Stimulated activated effector memory CD8-positive, alpha-beta T cell treated with anti-CD3 and anti-CD28 coated beads, Interleukin-12 subunit alpha, Interleukin-12 subunit beta, amount 100 ng/mL, for 72 hours (primary cell): ENCODE results near the gene RPA1.
"Not testable (repeated sequence)": the region's sequence is repeated elsewhere in the genome, so short reads cannot be mapped to it uniquely, and the experiment has no call there.

Source experiments
- ATAC-seq: fragments of 150-1000 bp; cut with Tn5 transposase; 2 replicates; pipeline ENCODE4 v1.10.0; 2021
- DNase-seq, 2 donors: peaks; one replicate each; pipeline ENCODE4 v3.0.0; 2021 to 2022; ENCODE audit warnings: low spot score in 2 of 2
- H3K27ac Mint-ChIP-seq: one replicate; pipeline ENCODE4 v1.8.0; 2022; ENCODE audit warnings: mild to moderate bottlenecking, mixed read lengths
- H3K36me3 Mint-ChIP-seq: one replicate; pipeline ENCODE4 v1.8.0; 2022; ENCODE audit warnings: mild to moderate bottlenecking, mixed read lengths
- H3K4me1 Mint-ChIP-seq: one replicate; pipeline ENCODE4 v1.8.0; 2022; ENCODE audit warnings: mixed read lengths
- H3K4me3 Mint-ChIP-seq: one replicate; pipeline ENCODE4 v1.8.0; 2022; ENCODE audit warnings: mild to moderate bottlenecking, mixed read lengths
- H3K9me3 Mint-ChIP-seq: one replicate; pipeline ENCODE4 v1.8.0; 2022; ENCODE audit warnings: mixed read lengths

RPA1 gene

DNA sequence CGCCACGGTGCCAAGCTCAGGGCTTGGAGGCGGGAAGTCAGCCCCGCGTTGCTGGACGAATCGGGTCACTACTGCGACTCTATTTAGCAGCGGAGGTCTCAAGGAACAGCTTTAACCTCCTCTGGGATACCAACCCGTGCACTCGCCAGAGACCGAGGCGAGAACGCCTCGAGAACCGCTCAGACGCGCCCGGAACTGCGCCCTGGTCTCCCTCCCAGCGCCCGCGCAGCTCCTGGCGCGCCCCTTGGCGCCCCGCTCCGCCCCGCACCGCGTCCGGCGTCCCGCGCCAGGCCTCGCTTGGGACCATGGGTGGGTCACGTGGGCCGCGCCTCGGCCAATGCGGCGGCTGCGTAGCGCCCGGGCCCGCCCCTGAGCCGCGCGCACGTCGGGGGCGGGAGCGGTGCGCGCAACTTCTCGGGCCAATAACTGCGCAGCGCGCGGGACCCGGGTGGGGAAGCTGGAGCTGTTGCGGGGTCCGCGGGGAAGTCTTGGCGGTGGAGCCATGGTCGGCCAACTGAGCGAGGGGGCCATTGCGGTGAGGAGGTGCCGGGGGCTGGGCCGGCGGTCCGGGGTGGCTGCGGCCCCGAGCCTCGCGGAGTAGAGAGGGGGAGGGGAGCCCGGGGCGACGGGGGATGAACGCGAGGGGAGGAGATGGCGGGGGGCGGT lies at the start of gene RPA1, which contains the start of gene SMYD4:
Gene RPA1, plus strand, starts transcription at position 414 of the 666 bp plus-strand sequence. Its CDS starts 89 bp downstream, at position 503.
Gene SMYD4, minus strand, starts transcription at position 311 of the 666 bp plus-strand sequence. CDS start 1,908 bp downstream, outside the sequence.
- ATAC-seq: peak; percentile 99
- Mint-ChIP-seq H3K4me3 (peak within 1 kb of the TSS; percentile 83), H3K36me3 (peaks cover 65% of the 10 kb centered on the region), H3K27ac (peak within 1 kb of the TSS; percentile 60), H3K9me3 (no peaks in the 10 kb centered on the region), H3K4me1 (peaks cover 49% of the 10 kb centered on the region)
- DNase-seq: peak; percentile 85 to 94

DNA sequence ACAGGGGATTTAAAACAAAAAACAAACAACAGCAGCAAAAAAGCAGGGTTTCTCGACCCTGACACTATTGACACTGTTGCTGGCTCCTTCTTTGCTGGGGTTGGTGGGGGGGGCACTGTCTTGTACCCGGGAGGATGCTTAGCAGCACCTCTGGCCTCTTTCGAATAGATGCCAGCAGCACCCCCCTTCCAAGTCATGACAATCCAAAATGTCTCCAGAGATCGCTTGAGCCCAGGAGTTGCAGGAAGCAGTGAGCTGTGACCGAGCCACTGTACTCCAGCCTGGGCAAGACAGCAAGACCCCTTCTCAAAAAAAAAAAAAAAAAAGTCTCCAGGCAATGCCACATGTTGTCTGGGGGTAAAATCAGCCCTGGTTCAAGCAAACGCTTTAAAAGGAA lies 47.6 kb upstream of the RPA1 start:
- H3K36me3 Mint-ChIP-seq: peaks cover 75% of the 10 kb centered on the region
- H3K9me3 Mint-ChIP-seq: no peaks in the 10 kb centered on the region
- DNase-seq: no peak
- no peak overlapping the region for H3K4me3 Mint-ChIP-seq
- no peaks in the 10 kb centered on the region for H3K4me1 Mint-ChIP-seq
- ATAC-seq: no peak
- H3K27ac Mint-ChIP-seq: peak overlapping the region; percentile 34

DNA sequence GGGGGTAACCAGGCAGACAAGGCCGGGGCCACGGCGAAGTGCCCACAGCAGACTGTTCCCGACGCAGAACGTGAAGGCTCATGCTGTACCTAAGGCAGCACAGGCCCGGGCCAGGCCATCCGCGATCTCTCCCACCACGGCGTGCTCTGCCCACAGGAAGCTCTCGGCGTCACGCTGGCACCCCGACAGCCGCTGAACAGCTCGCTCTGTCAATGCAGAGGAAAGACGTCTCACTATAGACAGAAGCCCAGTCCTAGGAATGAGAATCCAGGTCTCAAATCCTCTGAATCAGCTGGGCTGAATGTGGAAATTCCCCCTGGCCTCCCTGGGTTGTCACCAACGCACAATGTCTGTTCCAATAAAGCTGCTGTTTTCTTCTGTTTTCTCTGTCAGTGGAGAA lies 46.5 kb upstream of the RPA1 start:
- no peak overlapping the region for H3K4me3 Mint-ChIP-seq
- DNase-seq (no peak), ATAC-seq (no peak)
- H3K9me3 Mint-ChIP-seq: no peaks in the 10 kb centered on the region
- no peak overlapping the region for H3K27ac Mint-ChIP-seq
- no peaks in the 10 kb centered on the region for H3K4me1 Mint-ChIP-seq
- peaks cover 79% of the 10 kb centered on the region for H3K36me3 Mint-ChIP-seq

DNA sequence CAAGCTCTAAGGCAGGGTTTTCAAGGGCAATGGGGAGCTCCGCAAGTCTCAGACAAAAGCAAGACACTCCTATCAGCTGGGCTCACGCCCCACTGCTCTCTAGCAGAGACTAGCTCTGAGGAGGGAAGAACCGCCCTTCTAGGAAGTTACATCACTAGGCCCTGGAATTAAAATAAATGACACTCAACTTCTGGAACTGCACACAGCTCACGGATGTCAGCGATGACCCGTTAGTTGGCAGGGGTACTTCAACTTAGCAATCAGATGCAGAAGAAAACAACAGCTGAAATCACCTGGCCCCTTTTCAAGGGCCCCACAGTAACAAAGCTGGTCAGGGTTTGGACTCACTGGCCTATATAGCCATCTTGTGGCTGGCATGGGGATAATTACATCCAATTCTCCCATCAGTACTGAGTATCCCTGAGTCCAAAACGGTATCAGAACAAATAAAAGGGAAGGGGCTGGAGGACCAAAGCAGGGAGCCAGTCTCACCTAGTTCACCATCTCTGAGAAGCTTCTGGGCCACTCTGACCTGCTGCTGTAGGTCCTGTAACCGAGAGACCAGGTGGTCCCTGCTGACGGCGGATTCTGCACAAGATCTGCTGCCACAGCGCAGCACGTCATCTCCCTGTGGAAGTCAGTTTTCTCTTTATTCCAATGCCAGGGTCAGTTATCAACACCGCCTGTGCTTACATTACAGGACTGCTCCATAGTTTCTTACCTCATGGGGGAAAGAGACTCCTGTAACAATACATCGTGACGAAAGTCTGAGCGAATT lies 45.8 kb upstream of the RPA1 start:
- no peak for ATAC-seq
- Mint-ChIP-seq H3K4me3 (no peak overlapping the region), H3K27ac (no peak overlapping the region), H3K36me3 (peaks cover 78% of the 10 kb centered on the region), H3K4me1 (no peaks in the 10 kb centered on the region), H3K9me3 (no peaks in the 10 kb centered on the region)
- no peak for DNase-seq

DNA sequence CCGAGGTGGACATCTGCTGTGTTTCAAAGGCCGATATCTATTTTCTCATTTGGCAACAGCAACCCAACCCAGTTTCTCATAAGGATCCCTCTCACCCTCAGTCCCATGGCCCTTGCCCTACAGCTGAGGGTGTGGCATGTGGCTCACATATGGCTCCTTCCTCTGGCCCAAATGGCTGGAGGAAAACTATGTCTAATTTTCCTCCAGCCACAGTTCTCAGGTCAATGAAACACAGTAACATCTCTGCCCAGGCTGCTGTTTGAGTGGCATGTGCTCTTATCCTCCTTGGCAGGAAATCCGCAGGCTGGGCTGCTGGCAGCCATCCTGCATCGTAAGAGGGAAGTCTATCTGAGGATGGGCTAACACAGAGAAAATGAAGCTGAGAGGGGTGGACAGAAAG lies 43.9 kb upstream of the RPA1 start:
- DNase-seq (no peak), ATAC-seq (no peak)
- Mint-ChIP-seq H3K4me1 (no peaks in the 10 kb centered on the region), H3K36me3 (peaks cover 61% of the 10 kb centered on the region), H3K4me3 (no peak overlapping the region), H3K9me3 (no peaks in the 10 kb centered on the region), H3K27ac (no peak overlapping the region)

DNA sequence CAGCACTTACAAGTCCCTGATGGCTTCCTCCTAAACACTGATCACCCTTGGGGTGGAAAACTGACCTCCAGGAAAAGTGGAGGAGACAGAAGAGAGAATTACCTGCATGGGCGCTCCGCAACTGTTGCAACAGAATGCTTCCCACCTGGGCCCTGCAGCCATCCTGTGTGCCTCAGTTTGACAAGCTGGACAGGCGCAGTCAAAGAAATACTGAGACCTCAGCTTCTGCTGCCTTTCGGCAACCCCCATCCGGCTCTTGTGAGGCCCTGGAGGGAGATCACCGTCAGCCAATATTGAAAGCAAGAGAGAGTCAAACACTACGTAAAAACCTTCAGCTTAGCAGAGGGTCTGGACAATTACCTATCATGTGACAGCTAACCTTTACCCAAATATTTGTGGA lies 43.1 kb upstream of the RPA1 start:
- Mint-ChIP-seq H3K9me3 (no peaks in the 10 kb centered on the region), H3K4me1 (no peaks in the 10 kb centered on the region), H3K36me3 (peaks cover 53% of the 10 kb centered on the region), H3K4me3 (no peak overlapping the region), H3K27ac (peak overlapping the region; percentile 61)
- ATAC-seq (no peak), DNase-seq (no peak)

DNA sequence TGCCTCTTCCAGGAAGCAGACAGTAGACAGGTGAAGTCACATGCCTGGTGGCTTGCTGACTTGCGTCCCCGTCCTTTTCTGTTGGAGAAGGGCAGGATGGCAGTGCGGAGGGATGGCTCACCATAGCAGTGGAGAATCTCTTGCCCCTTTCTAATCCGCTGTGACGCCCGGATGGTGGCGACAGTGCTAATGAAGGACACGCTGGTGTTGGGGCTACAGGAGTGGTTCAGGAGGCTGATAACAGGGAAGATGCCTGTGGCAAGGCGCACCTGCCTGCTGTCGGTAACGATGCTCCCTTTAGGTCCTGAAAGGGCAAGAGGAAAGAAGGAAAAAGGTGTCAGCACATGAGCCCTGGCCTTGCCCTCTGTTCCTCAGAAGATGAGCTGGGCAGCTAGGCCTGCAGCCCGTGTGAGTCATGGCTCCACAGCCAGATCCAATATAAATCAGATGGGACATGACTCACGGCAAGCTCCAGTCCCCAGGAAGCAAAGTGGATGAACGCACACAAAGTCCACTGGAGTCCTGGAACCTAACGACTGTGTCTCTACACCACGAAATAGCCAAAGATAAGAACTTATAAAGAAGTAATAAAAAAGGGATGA lies 42.4 kb upstream of the RPA1 start:
- peak overlapping the region; percentile 61 for H3K27ac Mint-ChIP-seq
- H3K4me1 Mint-ChIP-seq: no peaks in the 10 kb centered on the region
- no peaks in the 10 kb centered on the region for H3K9me3 Mint-ChIP-seq
- peaks cover 46% of the 10 kb centered on the region for H3K36me3 Mint-ChIP-seq
- ATAC-seq (no peak), DNase-seq (no peak)
- H3K4me3 Mint-ChIP-seq: no peak overlapping the region

DNA sequence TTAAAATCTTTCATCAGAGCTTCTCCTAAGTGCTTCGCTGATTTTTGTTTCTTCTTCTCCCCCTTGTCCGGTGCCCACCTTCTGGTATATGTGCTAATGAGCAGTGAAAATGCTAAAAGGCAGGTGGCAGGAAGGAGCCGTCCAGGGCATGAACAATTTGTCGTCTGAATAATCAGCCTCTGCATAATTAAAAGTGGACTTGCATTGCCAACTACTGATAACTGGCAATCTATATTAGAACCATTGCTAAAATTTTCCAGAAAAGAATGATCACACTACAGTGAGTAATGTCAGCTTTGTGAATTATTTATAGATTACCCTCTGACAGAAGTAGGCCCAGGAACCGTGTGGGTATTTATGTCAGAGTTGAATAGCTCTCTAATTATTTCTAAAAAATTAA lies 39.9 kb upstream of the RPA1 start:
- peaks cover 23% of the 10 kb centered on the region for H3K36me3 Mint-ChIP-seq
- H3K4me3 Mint-ChIP-seq: no peak overlapping the region
- ATAC-seq (no peak), DNase-seq (no peak)
- no peak overlapping the region for H3K27ac Mint-ChIP-seq
- H3K9me3 Mint-ChIP-seq: no peaks in the 10 kb centered on the region
- peaks cover under 1% of the 10 kb centered on the region for H3K4me1 Mint-ChIP-seq

DNA sequence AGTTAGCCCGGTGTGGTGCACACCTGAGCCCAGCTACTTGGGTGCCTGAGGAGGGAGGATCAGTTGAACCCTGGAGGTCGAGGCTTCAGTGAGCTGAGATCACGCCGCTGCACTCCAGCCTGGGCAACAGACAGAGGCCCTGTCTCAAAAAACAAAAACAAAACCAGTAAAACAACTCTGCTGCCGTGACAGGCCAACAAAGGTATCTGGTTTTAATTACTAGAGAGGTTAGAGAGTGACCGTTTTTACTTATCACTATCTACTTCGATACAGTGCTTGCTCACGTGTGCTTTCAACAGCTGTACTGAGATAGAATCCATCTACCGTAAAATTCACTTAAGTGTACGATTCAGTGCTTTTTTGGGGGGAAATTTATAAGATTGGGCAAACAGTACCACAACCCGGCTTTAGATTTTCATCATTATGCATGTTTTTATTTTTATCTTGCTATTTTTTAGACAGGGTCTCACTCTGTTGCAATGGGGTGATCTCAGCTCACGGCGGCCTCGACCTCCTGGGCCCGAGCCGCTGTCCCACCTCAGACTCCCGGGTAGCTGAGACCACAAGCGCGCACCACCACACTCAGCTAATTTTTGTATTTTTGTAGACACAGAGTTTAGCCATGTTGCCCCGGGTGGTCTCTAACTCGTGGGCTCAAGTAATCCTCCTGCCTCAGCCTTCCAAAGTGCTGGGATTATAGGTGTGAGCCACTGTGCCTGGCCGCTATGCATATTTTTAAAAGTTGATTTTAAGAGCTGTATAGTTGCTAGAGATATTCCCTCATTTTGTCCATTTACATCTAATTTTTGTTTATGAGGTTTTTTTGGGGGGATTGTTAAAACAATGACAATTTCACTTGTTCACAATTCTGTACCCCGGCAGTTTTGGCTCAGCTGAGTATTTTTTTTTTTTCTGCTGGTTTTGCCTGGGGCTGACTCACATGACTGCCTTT lies 37.0 kb upstream of the RPA1 start:
- DNase-seq (no peak), ATAC-seq (no peak)
- H3K4me1 Mint-ChIP-seq: peaks cover 10% of the 10 kb centered on the region
- peaks cover 10% of the 10 kb centered on the region for H3K36me3 Mint-ChIP-seq
- no peak overlapping the region for H3K27ac Mint-ChIP-seq
- no peaks in the 10 kb centered on the region for H3K9me3 Mint-ChIP-seq
- no peak overlapping the region for H3K4me3 Mint-ChIP-seq

DNA sequence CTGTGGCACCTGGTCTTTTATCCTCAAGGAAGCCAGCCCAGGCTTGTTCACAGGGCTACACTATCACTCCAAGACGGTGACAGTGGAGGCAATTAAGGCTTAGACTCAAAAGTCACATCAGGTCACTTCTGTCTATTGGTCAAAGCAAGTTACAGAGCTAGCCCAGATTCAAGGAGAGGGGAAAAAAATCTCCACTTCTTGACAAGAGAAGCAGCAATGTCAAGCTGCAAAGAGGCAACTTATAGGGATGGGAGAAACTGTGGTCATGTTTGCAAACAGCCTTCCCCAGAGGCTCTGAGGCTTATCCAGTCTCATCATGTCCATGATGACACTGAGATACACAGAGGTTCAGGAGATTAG lies 36.4 kb upstream of the RPA1 start:
- no peak for DNase-seq
- peaks cover 10% of the 10 kb centered on the region for H3K4me1 Mint-ChIP-seq
- H3K4me3 Mint-ChIP-seq: no peak overlapping the region
- H3K36me3 Mint-ChIP-seq: peaks cover 17% of the 10 kb centered on the region
- H3K27ac Mint-ChIP-seq: no peak overlapping the region
- no peaks in the 10 kb centered on the region for H3K9me3 Mint-ChIP-seq
- no peak for ATAC-seq

DNA sequence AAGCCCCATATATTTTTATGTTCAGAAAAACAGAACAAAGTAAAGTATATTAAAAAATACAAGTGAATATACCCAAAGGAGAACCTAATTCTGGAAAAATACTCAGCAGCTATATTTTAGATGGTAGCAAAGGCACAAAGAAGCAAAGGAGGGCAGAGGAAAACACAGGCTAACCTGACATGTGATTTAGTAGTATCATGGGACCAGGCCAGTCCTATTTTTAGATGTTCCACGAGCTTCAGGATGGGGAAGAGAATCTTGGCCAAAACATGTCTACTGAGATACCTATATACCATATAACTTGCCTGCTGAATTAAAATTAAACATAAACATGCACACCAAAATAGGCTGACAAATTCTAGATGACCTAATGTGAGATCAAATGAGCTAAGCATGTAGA lies 33.0 kb upstream of the RPA1 start:
- H3K9me3 Mint-ChIP-seq: no peaks in the 10 kb centered on the region
- peak overlapping the region; percentile 69 for H3K27ac Mint-ChIP-seq

DNA sequence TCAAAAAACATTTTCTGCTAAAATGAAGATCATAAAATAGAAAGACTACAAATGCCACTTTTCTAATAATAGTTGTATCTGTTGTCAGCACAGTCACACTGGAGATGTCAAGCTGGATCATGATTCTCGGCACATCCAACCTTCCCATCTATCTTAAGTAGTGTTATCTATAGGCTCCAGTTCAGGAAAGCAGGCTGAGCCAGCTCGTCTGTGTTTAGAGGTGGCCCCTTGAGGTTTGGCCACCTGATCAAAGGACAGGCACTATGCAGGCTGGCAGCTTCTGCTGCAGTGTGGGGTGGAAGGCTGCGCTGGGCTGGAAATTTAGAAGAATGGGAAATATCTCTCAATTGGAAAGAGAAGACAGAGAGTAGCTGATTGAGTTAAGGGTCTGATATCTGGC lies 32.5 kb upstream of the RPA1 start:
- ATAC-seq (no peak), DNase-seq (no peak)
- H3K4me3 Mint-ChIP-seq: no peak overlapping the region
- peaks cover 10% of the 10 kb centered on the region for H3K4me1 Mint-ChIP-seq
- no peaks in the 10 kb centered on the region for H3K9me3 Mint-ChIP-seq
- peaks cover 55% of the 10 kb centered on the region for H3K36me3 Mint-ChIP-seq
- H3K27ac Mint-ChIP-seq: peak overlapping the region; percentile 69

More for the DNA sequence above, 33.0 kb upstream of the RPA1 start:
- DNase-seq (no peak), ATAC-seq (no peak)
- peaks cover 10% of the 10 kb centered on the region for H3K4me1 Mint-ChIP-seq
- H3K36me3 Mint-ChIP-seq: peaks cover 50% of the 10 kb centered on the region
- no peak overlapping the region for H3K4me3 Mint-ChIP-seq

DNA sequence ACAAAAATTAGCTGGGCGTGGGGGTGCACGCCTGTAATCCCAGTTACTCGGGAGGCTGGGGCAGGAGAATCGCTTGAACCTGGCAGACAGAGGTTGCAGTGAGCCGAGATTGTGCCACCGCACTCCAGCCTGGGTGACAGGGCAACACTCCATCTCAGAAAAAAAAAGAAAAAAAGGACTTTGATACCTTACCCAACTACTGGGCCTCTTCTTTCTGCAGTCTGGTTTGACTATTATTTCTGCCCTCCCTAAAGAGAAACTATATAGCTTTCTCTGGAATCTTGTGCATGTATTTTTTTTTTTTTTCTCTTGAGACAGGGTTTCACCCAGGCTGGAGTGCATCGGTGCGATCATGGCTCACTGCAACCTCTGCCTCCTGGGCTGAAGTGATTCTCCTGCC lies 32.0 kb upstream of the RPA1 start:
- not testable (repeated sequence) for ATAC-seq, H3K9me3 Mint-ChIP-seq, H3K4me3 Mint-ChIP-seq, DNase-seq
- Mint-ChIP-seq H3K27ac (peak overlapping the region; percentile 69), H3K36me3 (peaks cover 60% of the 10 kb centered on the region), H3K4me1 (peaks cover 10% of the 10 kb centered on the region)

DNA sequence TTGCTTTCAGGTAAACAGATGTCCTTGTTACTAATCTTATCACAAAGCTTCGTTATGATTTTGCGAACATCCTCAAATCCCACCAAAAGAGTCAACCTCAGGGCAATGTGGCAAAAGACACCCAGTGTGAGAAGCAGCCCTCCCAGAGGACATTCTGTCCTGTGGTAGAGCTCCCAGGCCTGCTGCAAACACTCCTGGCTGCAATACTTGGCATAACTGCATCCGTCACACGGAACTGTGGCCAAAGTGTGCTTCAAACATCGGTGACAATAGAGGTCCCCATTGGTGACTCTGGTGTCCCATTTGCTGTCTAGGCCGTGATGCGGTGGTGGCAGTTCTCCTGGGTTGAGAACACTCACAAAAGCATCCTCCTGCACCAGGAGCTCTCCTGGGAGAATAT lies 29.6 kb upstream of the RPA1 start:
- ATAC-seq (no peak), DNase-seq (no peak)
- H3K4me3 Mint-ChIP-seq: no peak overlapping the region
- no peaks in the 10 kb centered on the region for H3K9me3 Mint-ChIP-seq
- H3K4me1 Mint-ChIP-seq: peaks cover 6% of the 10 kb centered on the region
- no peak overlapping the region for H3K27ac Mint-ChIP-seq
- H3K36me3 Mint-ChIP-seq: peaks cover 84% of the 10 kb centered on the region

DNA sequence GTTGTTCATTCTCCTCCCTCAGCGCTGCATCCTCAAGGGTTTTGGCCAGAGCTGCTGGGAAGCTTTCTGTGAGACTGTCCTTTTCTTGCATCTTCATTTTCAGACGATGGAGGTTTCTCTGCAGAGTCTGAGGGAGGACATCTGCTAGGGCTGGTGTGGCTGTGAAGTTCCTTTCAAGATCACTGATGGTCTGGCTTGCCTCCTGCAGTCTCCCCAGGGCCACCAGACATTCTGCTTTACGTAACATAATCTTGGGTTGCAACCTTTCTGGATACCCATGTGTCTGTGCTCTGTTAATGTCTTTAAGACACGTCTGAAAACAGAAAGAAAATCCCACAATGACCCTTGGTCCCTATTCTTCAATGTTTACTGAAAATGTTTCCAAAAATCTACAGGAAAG lies 29.1 kb upstream of the RPA1 start:
- no peak for ATAC-seq
- no peak overlapping the region for H3K27ac Mint-ChIP-seq
- H3K4me1 Mint-ChIP-seq: peaks cover 6% of the 10 kb centered on the region
- H3K36me3 Mint-ChIP-seq: peaks cover 84% of the 10 kb centered on the region
- no peaks in the 10 kb centered on the region for H3K9me3 Mint-ChIP-seq
- DNase-seq: no peak
- H3K4me3 Mint-ChIP-seq: no peak overlapping the region
